Frontal cortex (tissue), 1 donor: ENCODE measurements around the gene OR2M2. TPM values are rescaled to one million over a fixed set of nuclear protein-coding genes. Genes with fewer than 3 reads are reported as not detected.

Experiments used
- total RNA-seq: library from RNA; depleted of rRNA; stranded (reverse); fragments of >200 nt; gene quantifications from one replicate; pipeline ENCODE4 v1.2.3, GENCODE V29; 2014

OR2M2 gene
- total RNA-seq, 1 donor from 2014 or later, result not detected

Other genes starting within 250 kb of the OR2M2 start
- not detected for gene OR2AJ1, start 249.9 kb upstream of the OR2M2 start, total RNA-seq
- 0.82 TPM for gene OR2L8, start 226.0 kb upstream of the OR2M2 start, total RNA-seq
- 0.41 TPM for gene OR2AK2, start 209.6 kb upstream of the OR2M2 start, total RNA-seq
- 0.41 TPM for gene OR2L5, start 161.2 kb upstream of the OR2M2 start, total RNA-seq
- 0.41 TPM for gene OR2L2, start 144.8 kb upstream of the OR2M2 start, total RNA-seq
- gene OR2L3, start 128.0 kb upstream of the OR2M2 start, total RNA-seq, result 0.41 TPM
- gene OR2L13, start 79.6 kb upstream of the OR2M2 start, total RNA-seq, result 1.6 TPM
- gene OR2M5, start 29.7 kb upstream of the OR2M2 start, total RNA-seq, result not detected
- under 0.01 TPM for gene OR2M3, start 22.4 kb downstream of the OR2M2 start, total RNA-seq
- under 0.01 TPM for gene OR2M4, start 56.6 kb downstream of the OR2M2 start, total RNA-seq
- not detected for gene OR2T33, start 103.2 kb downstream of the OR2M2 start, total RNA-seq
- gene OR2T12, start 128.6 kb downstream of the OR2M2 start, total RNA-seq, result not detected
- gene OR2M7, start 149.7 kb downstream of the OR2M2 start, total RNA-seq, result not detected
- not detected for gene OR14C36, start 174.0 kb downstream of the OR2M2 start, total RNA-seq
- not detected for gene OR2T4, start 186.8 kb downstream of the OR2M2 start, total RNA-seq
- not detected for gene OR2T6, start 200.9 kb downstream of the OR2M2 start, total RNA-seq
- gene OR2T1, start 228.2 kb downstream of the OR2M2 start, total RNA-seq, result not detected